Colonic mucosa (tissue), 4 donors: ENCODE data around the gene PRC1. TPM values are rescaled to one million over a fixed set of nuclear protein-coding genes. Genes with fewer than 3 reads are reported as not detected.
A peak's percentile ranks its signal among the peaks of the same experiment; 100 is the strongest.
"Not testable (repeated sequence)": the region's sequence is repeated elsewhere in the genome, so short reads cannot be mapped to it uniquely, and the experiment has no call there.

Experiments used
- DNase-seq: peaks from one replicate; pipeline ENCODE4 v3.0.0-alpha.2; 2020
- H3K27ac ChIP-seq: fragments of 200-600 bp; one replicate; pipeline ENCODE4 v1.8.0; 2021
- H3K27me3 ChIP-seq: fragments of 200-600 bp; one replicate; pipeline ENCODE4 v1.8.0; 2021
- H3K36me3 ChIP-seq: fragments of 200-600 bp; one replicate; pipeline ENCODE4 v1.8.0; 2021
- H3K4me1 ChIP-seq: fragments of 200-600 bp; one replicate; pipeline ENCODE4 v1.8.0; 2021; ENCODE audit warnings: mild to moderate bottlenecking
- H3K4me3 ChIP-seq: fragments of 200-600 bp; one replicate; pipeline ENCODE4 v1.8.0; 2021
- H3K9ac ChIP-seq, 2 donors: one replicate each; pipeline ENCODE4 v1.7.0; 2013; ENCODE audit warnings: control low read depth in 2 of 2, low read depth in 2 of 2, low read length in 2 of 2
- H3K9me3 ChIP-seq: fragments of 200-600 bp; one replicate; pipeline ENCODE4 v1.8.0; 2021
- intact Hi-C: fragments of 100-400 bp; cut with DNase I; formaldehyde crosslinking; loops from one replicate; pipeline ENCODE4 v1.14.1; 2022
- total RNA-seq, 2 donors: library from RNA; stranded (reverse); fragmentation: NEBNext Ultra II Directional in 1 of 2; extraction: Animal tissue kit (Norgen Biotek cat#: 25700) in 1 of 2; gene quantifications; one replicate each; pipeline ENCODE4 v1.2.1, GENCODE V29; 2021
- TF ChIP-seq, protein P1 (sequence below): fragments of 200-600 bp; IDR thresholded peaks from one replicate; pipeline ENCODE4 v1.8.0; 2022; ENCODE audit warnings: antibody characterized with exemption, mild to moderate bottlenecking
- donor health status: healthy.
- donor health status: DM: no; HTN: no; CAD: no.
- donor health status: DM: no; HTN: no; CAD: no.

The PRC1 gene
- total RNA-seq, 2 donors from 2014 or later: 44.3 to 114 TPM

DNA sequence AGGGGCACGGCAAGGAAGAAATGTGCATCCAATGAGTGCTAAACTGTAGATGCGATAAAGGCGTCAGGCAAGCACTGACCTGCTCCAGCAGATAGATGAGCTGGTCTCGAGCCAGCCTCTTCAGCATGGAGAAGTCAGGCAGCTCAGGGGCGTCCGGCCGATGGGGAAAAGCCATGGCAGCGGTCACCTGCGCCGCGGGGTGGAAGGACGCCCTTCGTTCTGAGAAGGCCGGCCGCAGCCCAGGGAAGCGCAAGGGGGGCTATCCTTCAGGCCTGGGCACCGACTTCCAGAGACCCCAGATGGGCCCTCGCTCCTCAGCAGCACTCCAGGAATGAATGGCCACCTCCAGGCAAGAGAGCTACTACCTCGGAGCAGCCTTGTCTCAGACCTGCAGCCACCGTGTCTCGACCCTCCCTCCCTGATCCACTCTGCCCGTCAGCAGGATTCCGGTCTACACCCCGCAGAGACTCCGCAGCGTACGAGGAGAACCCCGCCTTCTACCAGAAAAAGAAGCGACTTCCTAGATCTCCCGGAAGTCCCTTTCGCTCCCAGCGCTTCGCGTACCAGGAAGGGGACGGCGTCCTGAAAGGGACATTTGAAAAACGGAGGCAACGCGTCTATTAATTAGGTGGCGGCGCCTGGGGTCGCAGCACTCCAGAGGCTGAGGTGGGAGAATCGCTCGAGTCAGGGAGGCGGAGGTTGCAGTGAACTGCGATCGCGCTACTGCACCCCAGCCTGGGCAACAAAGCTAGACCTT lies 27.9 kb upstream of the PRC1 start, which contains the start of gene VPS33B:
TSS of gene VPS33B (minus strand) at position 520 of the 757 bp plus-strand sequence. CDS start at position 175, 345 bp downstream.
- Histone ChIP-seq H3K9me3 (no peaks in the 10 kb centered on the region), H3K4me1 (peaks cover 4% of the 10 kb centered on the region), H3K4me3 (peak within 1 kb of the TSS; percentile 91), H3K27me3 (no peaks in the 10 kb centered on the region), H3K27ac (peak within 1 kb of the TSS; percentile 41), H3K9ac (peak within 1 kb of the TSS; percentile 84 to 87), H3K36me3 (no peaks in the 10 kb centered on the region)
- DNase-seq: peak; percentile 95
- intact Hi-C loops: no loop called here
- TF ChIP-seq, protein P1, sequence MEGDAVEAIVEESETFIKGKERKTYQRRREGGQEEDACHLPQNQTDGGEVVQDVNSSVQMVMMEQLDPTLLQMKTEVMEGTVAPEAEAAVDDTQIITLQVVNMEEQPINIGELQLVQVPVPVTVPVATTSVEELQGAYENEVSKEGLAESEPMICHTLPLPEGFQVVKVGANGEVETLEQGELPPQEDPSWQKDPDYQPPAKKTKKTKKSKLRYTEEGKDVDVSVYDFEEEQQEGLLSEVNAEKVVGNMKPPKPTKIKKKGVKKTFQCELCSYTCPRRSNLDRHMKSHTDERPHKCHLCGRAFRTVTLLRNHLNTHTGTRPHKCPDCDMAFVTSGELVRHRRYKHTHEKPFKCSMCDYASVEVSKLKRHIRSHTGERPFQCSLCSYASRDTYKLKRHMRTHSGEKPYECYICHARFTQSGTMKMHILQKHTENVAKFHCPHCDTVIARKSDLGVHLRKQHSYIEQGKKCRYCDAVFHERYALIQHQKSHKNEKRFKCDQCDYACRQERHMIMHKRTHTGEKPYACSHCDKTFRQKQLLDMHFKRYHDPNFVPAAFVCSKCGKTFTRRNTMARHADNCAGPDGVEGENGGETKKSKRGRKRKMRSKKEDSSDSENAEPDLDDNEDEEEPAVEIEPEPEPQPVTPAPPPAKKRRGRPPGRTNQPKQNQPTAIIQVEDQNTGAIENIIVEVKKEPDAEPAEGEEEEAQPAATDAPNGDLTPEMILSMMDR: no peak

DNA sequence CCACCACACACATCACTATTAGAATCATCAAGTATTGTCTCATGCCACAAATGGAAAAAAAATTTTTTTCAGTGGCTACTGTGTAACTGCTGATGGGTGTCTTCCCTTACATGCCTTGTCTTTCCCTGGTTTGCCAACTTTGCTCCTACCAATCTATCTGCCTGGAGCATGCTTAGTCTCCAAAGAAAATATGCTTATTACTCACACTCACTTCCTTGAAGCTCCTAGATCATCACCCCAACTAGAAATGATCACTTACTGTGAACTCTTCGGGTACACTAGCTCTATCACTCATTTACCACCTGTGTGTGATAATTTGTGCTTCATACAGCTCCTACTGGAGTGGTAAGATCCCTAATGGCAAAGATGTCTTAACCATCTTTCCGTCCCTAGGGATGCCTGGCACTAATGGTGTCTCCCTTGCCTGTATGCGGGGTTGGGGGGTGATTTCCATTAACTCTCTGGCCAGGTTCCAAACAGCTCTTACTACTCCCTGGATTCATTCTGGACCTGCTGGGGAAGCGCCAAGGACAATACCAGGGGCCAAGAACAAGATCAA lies 27.3 kb upstream of the PRC1 start:
- Histone ChIP-seq H3K9me3 (no peaks in the 10 kb centered on the region), H3K9ac (peak overlapping the region; percentile 84 to 87), H3K4me3 (peak overlapping the region; percentile 91), H3K36me3 (no peaks in the 10 kb centered on the region), H3K4me1 (peaks cover 4% of the 10 kb centered on the region), H3K27me3 (no peaks in the 10 kb centered on the region), H3K27ac (no peak overlapping the region)
- intact Hi-C loops: no loop called here
- no peak for DNase-seq
- TF ChIP-seq, protein P1: no peak

DNA sequence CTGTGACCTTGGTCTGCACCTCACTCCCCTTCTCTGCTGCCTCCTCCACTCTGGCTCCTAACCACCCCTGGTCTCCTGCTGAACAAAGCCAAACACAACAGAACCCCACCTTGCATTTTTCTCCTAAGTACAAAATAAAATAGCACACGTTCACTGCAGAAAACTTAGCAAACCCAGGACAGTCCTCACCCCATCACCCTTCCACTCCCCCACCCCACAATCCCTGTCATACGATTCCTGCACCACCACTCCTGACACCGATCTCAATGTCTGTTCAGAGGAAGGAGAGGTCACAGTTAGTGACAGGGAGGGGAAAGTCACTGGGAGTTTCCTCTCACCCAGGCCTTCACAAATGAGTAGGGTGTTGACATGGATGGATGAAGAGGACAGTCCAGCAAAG lies 23.8 kb upstream of the PRC1 start:
- H3K36me3 ChIP-seq: no peaks in the 10 kb centered on the region
- H3K4me1 ChIP-seq: peaks cover 4% of the 10 kb centered on the region
- TF ChIP-seq, protein P1: no peak
- no peaks in the 10 kb centered on the region for H3K27me3 ChIP-seq
- no peak overlapping the region for H3K27ac ChIP-seq
- no peaks in the 10 kb centered on the region for H3K9me3 ChIP-seq
- no peak overlapping the region for H3K9ac ChIP-seq
- DNase-seq: no peak
- H3K4me3 ChIP-seq: no peak overlapping the region
- intact Hi-C loops: no loop called here

DNA sequence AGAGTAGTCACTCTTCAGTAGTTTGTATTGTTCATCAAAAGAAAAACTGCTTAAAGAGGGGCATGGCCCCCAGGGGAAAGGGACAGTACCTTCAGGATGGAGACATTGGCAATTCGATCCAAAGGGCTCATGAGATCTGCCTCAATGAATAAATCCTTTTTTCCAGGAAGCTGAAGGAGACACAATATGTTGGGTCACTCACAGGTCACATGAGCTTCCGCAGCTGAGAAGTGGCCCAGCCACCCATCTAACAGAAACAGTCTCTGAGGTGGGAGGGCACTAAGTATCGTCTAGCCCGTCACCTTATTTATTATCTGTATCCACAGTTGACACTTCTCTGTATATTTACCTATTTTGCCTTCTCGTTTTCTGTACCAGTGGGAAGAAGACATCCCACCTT lies 23.4 kb upstream of the PRC1 start:
- Histone ChIP-seq H3K4me3 (no peak overlapping the region), H3K36me3 (no peaks in the 10 kb centered on the region), H3K27me3 (no peaks in the 10 kb centered on the region), H3K9me3 (no peaks in the 10 kb centered on the region), H3K9ac (no peak overlapping the region), H3K27ac (no peak overlapping the region), H3K4me1 (peaks cover 4% of the 10 kb centered on the region)
- no peak for DNase-seq
- intact Hi-C loops: no loop called here
- TF ChIP-seq, protein P1: no peak

DNA sequence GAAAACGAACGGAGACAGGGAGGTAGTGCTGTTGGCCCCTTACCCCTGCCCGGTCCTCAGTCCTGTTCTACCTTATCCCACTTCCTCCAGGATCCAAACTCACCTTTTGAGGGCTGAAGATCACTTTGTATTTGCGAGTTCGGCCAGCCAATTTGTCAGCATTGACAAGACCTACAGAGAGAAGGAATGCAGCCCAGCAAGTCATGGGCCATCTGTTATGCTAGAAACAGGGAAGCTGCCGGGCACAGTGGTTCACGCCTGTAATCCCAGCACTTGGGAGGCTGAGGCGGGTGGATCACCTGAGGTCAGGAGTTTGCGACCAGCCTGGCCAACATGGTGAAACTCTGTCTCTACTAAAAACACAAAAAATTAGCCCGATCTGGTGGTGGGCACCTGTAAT lies 19.4 kb upstream of the PRC1 start:
- H3K27ac ChIP-seq, H3K4me1 ChIP-seq, H3K36me3 ChIP-seq, H3K27me3 ChIP-seq, H3K4me3 ChIP-seq, H3K9me3 ChIP-seq, intact Hi-C loops, H3K9ac ChIP-seq, DNase-seq: not testable (repeated sequence)

DNA sequence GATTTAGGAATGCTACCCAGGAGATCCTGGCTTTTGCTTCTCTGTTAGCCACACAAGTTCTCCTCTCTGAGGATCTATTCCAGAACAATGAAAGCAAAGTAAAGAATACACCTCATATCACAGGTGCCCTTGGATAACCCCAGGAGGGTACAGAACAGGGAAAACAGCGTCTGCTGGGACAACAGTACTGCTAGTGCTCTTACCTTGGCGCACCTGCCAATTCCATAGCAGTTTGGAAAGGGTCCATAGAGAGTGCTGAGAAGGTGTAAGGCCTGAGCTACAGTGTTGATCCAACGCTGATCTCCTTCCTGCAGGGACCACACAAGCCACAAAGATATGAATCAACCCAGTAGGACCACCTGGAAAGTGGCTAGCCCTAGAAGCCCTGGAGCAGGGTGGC lies 12.9 kb upstream of the PRC1 start:
- Histone ChIP-seq H3K9ac (no peak overlapping the region), H3K27ac (no peak overlapping the region), H3K4me1 (no peaks in the 10 kb centered on the region), H3K9me3 (no peaks in the 10 kb centered on the region), H3K4me3 (no peak overlapping the region), H3K36me3 (peaks cover 11% of the 10 kb centered on the region), H3K27me3 (no peaks in the 10 kb centered on the region)
- intact Hi-C loops: no loop called here
- DNase-seq: no peak
- TF ChIP-seq, protein P1: no peak
